ENCODE results near the gene ASB10. TPM values are rescaled to one million over a fixed set of nuclear protein-coding genes. Genes with fewer than 3 reads are reported as not detected.
A peak's percentile ranks its signal among the peaks of the same experiment; 100 is the strongest.

The ASB10 gene
- total RNA-seq, 1 donor from 2014 or later = not detected

GRCh38 chr7:151126491-151127137 is 60.4 kb downstream of the ASB10 start:
- peaks cover 24% of the 10 kb centered on the region for H3K36me3 Mint-ChIP-seq (ENCODE audit: insufficient read depth)
- no peak overlapping the region for H3K27ac Mint-ChIP-seq
- no peaks in the 10 kb centered on the region for H3K9me3 Mint-ChIP-seq (ENCODE audit: low read depth)
- TF ChIP-seq CTCF (IDR thresholded peaks at IDR 0.05; ENCODE audit: unreplicated experiment) = no peak
- no peak for DNase-seq (ENCODE audit: low spot score, unreplicated experiment)
- H3K4me3 Mint-ChIP-seq (ENCODE audit: low read depth) = no peak overlapping the region
- peaks cover 3% of the 10 kb centered on the region for H3K27me3 Mint-ChIP-seq
- peaks cover 7% of the 10 kb centered on the region for H3K4me1 Mint-ChIP-seq (ENCODE audit: low read depth)

GRCh38 chr7:151125846-151126481 is 61.1 kb downstream of the ASB10 start:
- peaks cover 3% of the 10 kb centered on the region for H3K27me3 Mint-ChIP-seq
- no peak for TF ChIP-seq CTCF (IDR thresholded peaks at IDR 0.05; ENCODE audit: unreplicated experiment)
- H3K27ac Mint-ChIP-seq = peak overlapping the region; percentile 6
- peaks cover 7% of the 10 kb centered on the region for H3K4me1 Mint-ChIP-seq (ENCODE audit: low read depth)
- DNase-seq (ENCODE audit: low spot score, unreplicated experiment) = no peak
- H3K4me3 Mint-ChIP-seq (ENCODE audit: low read depth) = peak overlapping the region; percentile 66
- H3K36me3 Mint-ChIP-seq (ENCODE audit: insufficient read depth) = peaks cover 22% of the 10 kb centered on the region
- H3K9me3 Mint-ChIP-seq (ENCODE audit: low read depth) = no peaks in the 10 kb centered on the region

Other genes with a start within 250 kb of the ASB10 start
- gene KCNH2, start 208.9 kb downstream of the ASB10 start, total RNA-seq = 6.9 and 9.4 TPM in 2 replicates
- gene NOS3, start 196.2 kb downstream of the ASB10 start, total RNA-seq = 0.74 and 1.1 TPM in 2 replicates
- 0.58 and 0.79 TPM in 2 replicates for gene ATG9B, start 162.8 kb downstream of the ASB10 start, total RNA-seq
- gene ABCB8, start 158.8 kb downstream of the ASB10 start, total RNA-seq = 36.0 and 36.2 TPM in 2 replicates
- gene ASIC3, start 138.7 kb downstream of the ASB10 start, total RNA-seq = 3.5 and 5.1 TPM in 2 replicates
- gene CDK5, start 129.4 kb downstream of the ASB10 start, total RNA-seq = 22.6 and 24.9 TPM in 2 replicates
- 208 and 213 TPM in 2 replicates for gene SLC4A2, start 127.7 kb downstream of the ASB10 start, total RNA-seq
- 75.0 and 81.9 TPM in 2 replicates for gene FASTK, start 106.4 kb downstream of the ASB10 start, total RNA-seq
- gene TMUB1, start 103.8 kb downstream of the ASB10 start, total RNA-seq = 40.4 and 48.6 TPM in 2 replicates
- 112 and 114 TPM in 2 replicates for gene AGAP3, start 100.8 kb downstream of the ASB10 start, total RNA-seq
- gene GBX1, start 19.6 kb downstream of the ASB10 start, total RNA-seq = 2.0 and 2.1 TPM in 2 replicates
- gene H2BK1, start 23.2 kb upstream of the ASB10 start, total RNA-seq = not detected in 2 replicates
- 48.7 and 55.1 TPM in 2 replicates for gene ABCF2, start 40.0 kb upstream of the ASB10 start, total RNA-seq
- gene CHPF2, start 45.2 kb upstream of the ASB10 start, total RNA-seq = 41.4 and 42.2 TPM in 2 replicates
- gene SMARCD3, start 61.4 kb upstream of the ASB10 start, total RNA-seq = 51.1 and 52.9 TPM in 2 replicates
- 49.0 and 53.5 TPM in 2 replicates for gene NUB1, start 154.6 kb upstream of the ASB10 start, total RNA-seq
- 80.6 and 82.9 TPM in 2 replicates for gene WDR86, start 222.8 kb upstream of the ASB10 start, total RNA-seq

Data from progenitor cell of endocrine pancreas (in vitro differentiated cells).